Right lobe of liver (tissue), 6 donors: Measurements from ENCODE around the gene SLC5A3. TPM values are rescaled to one million over a fixed set of nuclear protein-coding genes. Genes with fewer than 3 reads are reported as not detected.

Experiments
- ATAC-seq, 4 donors: fragments of 200-7000 bp; cut with Tn5 transposase; one replicate each; pipeline ENCODE4 v1.9.1; 2020; ENCODE audit warnings: mild to moderate bottlenecking in 4 of 4, moderate library complexity in 4 of 4
- DNase-seq, 3 donors: peaks; one replicate each; pipeline ENCODE4 v3.0.0-alpha.2; 2020
- H3K27ac ChIP-seq, 3 donors: fragments of 200-600 bp; one replicate each; pipeline ENCODE4 v1.8.0; 2022
- H3K27me3 ChIP-seq, 2 donors: fragments of 200-600 bp; one replicate each; pipeline ENCODE4 v1.8.0; 2022
- H3K36me3 ChIP-seq, 4 donors: fragments of 200-600 bp; sonication (generic) in 1 of 4; one replicate each; pipeline versions ENCODE4 v1.5.1 to v1.8.0; 2017 to 2022; ENCODE audit warnings: control low read depth in 1 of 4
- H3K4me1 ChIP-seq, 4 donors: fragments of 200-600 bp; sonication (generic) in 1 of 4; one replicate each; pipeline versions ENCODE4 v1.5.1 to v1.8.0; 2017 to 2022; ENCODE audit warnings: control low read depth in 1 of 4
- H3K4me3 ChIP-seq, 3 donors: fragments of 200-600 bp; one replicate each; pipeline ENCODE4 v1.8.0; 2022
- H3K9me3 ChIP-seq, 4 donors: fragments of 200-600 bp; sonication (generic) in 1 of 4; one replicate each; pipeline versions ENCODE4 v1.5.1 to v1.8.0; 2017 to 2022; ENCODE audit warnings: control low read depth in 1 of 4
- CTCF ChIP-seq, 4 donors: fragments of 200-600 bp in 3 of 4; fragments of 450-650 bp in 1 of 4; IDR thresholded peaks; one replicate each; pipeline versions ENCODE4 v1.5.1 to v1.8.0; 2016 to 2022; ENCODE audit warnings: antibody characterized with exemption in 4 of 4, mild to moderate bottlenecking in 2 of 4
- POLR2A ChIP-seq: fragments of 450-650 bp; IDR thresholded peaks from one replicate; pipeline ENCODE4 v1.6.1; 2017; ENCODE audit warnings: antibody characterized with exemption, mild to moderate bottlenecking
- WGBS: methylation state at CpG from one replicate; pipeline ENCODE4 v1.1.6; 2018; ENCODE audit warnings: low coverage, low lambda C conversion rate; ENCODE audit not compliant: insufficient coverage; ENCODE audit errors: missing lambda C conversion rate; 5-methylcytosine and 5-hydroxymethylcytosine counted together
- intact Hi-C, 2 donors: fragments of 100-400 bp; cut with DNase I; formaldehyde crosslinking; loops; one replicate each; pipeline versions ENCODE4 v1.11.2 to v1.14.1; 2022
- long read RNA-seq: library from polyadenylated mRNA; unstranded; transcript quantifications from one replicate; pipeline ENCODE4 v2.0.0, GENCODE V29; 2019
- total RNA-seq, 6 experiments: library from RNA; depleted of rRNA in 2 of 6; stranded (reverse); fragments of >200 nt in 2 of 6; fragmentation: NEBNext Ultra II Directional in 3 of 6; extraction: Animal tissue kit (Norgen Biotek cat#: 25700) in 3 of 6; gene quantifications; one replicate each; pipeline versions ENCODE4 v1.1.0 to v1.2.4, GENCODE V29; 2016 to 2023
- donor health status: DM: no; HTN: yes; CAD: no.
- donor health status: DM: no; HTN: no; CAD: no.
- donor health status: DM: no; HTN: no; CAD: no.
- donor health status: DM: no; HTN: yes; CAD: no.
- donor health status: DM: no; HTN: yes; CAD: no.

SLC5A3 gene
- 10 to 100 TPM in 3 of 6 experiments, 1 to 10 TPM in 3; 8.0 to 12.7 (median 10.1) TPM for total RNA-seq
- long read RNA-seq, full-length matches to known transcripts, result 3 of 3 reads
- long read RNA-seq, partial matches to known transcripts, result 0 of 3 reads
- long read RNA-seq, other reads (novel, unspliced or antisense), result 0 of 3 reads

GRCh38 chr21:34073032-34073748, at the start of gene SLC5A3, which contains the start of gene MRPS6:
Gene SLC5A3 (plus strand): TSS chr21:34073578. CDS start chr21:34095199, 21,621 bp downstream.
Gene MRPS6 (plus strand): TSS chr21:34073578. CDS start chr21:34073701, 123 bp downstream.
- no CpG with 5 or more reads among the region's 104 CpGs for WGBS
- Histone ChIP-seq H3K27me3 (no peaks in the 10 kb centered on the region), H3K36me3 (no peaks in the 10 kb centered on the region), H3K4me3 (peak within 1 kb of the TSS; percentile 57 to 75 (median 73)), H3K27ac (peak within 1 kb of the TSS; percentile 91 to 99 (median 97)), H3K4me1 (peaks cover 0 to 14% (median 4%) of the 10 kb centered on the region in 4 donors), H3K9me3 (no peaks in the 10 kb centered on the region)
- ATAC-seq (peak; percentile 83 to 86 (median 86)), DNase-seq (peak; percentile 89 to 91 (median 90))
- intact Hi-C loops, result no loop called here
- peak; percentile 93 for TF ChIP-seq POLR2A
- TF ChIP-seq CTCF (IDR thresholded peaks at IDR 0.05), result no peak

- ATAC-seq (no peak), DNase-seq (no peak)
- no peaks in the 10 kb centered on the region for H3K4me1 ChIP-seq
- intact Hi-C loops, result no loop called here
- WGBS, result 71% methylated on average over 8 of the region's 8 CpGs
- H3K4me3 ChIP-seq, result no peak overlapping the region
- TF ChIP-seq CTCF (IDR thresholded peaks at IDR 0.05) (no peak), POLR2A (no peak)
- no peaks in the 10 kb centered on the region for H3K9me3 ChIP-seq
- H3K27ac ChIP-seq, result no peak overlapping the region
- H3K27me3 ChIP-seq, result no peaks in the 10 kb centered on the region
- no peaks in the 10 kb centered on the region for H3K36me3 ChIP-seq
These were observed 49.5 kb upstream of the SLC5A3 start for GRCh38 chr21:34023691-34024373.

- no peak for TF ChIP-seq POLR2A
- no peak for TF ChIP-seq CTCF (IDR thresholded peaks at IDR 0.05)
- Histone ChIP-seq H3K4me1 (no peaks in the 10 kb centered on the region), H3K27me3 (no peaks in the 10 kb centered on the region), H3K4me3 (no peak overlapping the region), H3K27ac (no peak overlapping the region), H3K9me3 (no peaks in the 10 kb centered on the region), H3K36me3 (no peaks in the 10 kb centered on the region)
- DNase-seq (no peak), ATAC-seq (no peak)
- intact Hi-C loops, result no loop called here
- 91% methylated on average over 3 of the region's 3 CpGs for WGBS
These were observed 49.0 kb upstream of the SLC5A3 start for GRCh38 chr21:34024374-34024693.

- intact Hi-C loops, result no loop called here
- Histone ChIP-seq H3K27ac (no peak overlapping the region), H3K9me3 (no peaks in the 10 kb centered on the region), H3K4me1 (no peaks in the 10 kb centered on the region), H3K27me3 (no peaks in the 10 kb centered on the region), H3K4me3 (no peak overlapping the region), H3K36me3 (no peaks in the 10 kb centered on the region)
- DNase-seq, result no peak
- TF ChIP-seq POLR2A, result no peak
- no peak for TF ChIP-seq CTCF (IDR thresholded peaks at IDR 0.05)
- WGBS, result 81% methylated on average over 8 of the region's 9 CpGs
- ATAC-seq, result no peak
These were observed 45.5 kb upstream of the SLC5A3 start for GRCh38 chr21:34027721-34028461.
